Esophagus squamous epithelium (tissue), 5 donors: ENCODE measurements around the gene INKA2. TPM values are rescaled to one million over a fixed set of nuclear protein-coding genes. Genes with fewer than 3 reads are reported as not detected.

Experiments used
- DNase-seq: peaks from one replicate; lab custom pipeline; 2025; lab: John Stamatoyannopoulos, UW
- H3K27ac ChIP-seq, 4 donors: fragments of 200-600 bp; sonication (generic); one replicate each; pipeline ENCODE4 v1.5.1; 2016 to 2019; ENCODE audit warnings: mild to moderate bottlenecking in 1 of 4
- H3K27me3 ChIP-seq, 4 donors: fragments of 200-600 bp; sonication (generic); 1 replicate in 3 of 4; 2 replicates in 1 of 4; pipeline versions ENCODE4 v1.5.1 to v1.6.0; 2017 to 2021; ENCODE audit warnings: antibody characterized with exemption in 1 of 4
- H3K36me3 ChIP-seq, 3 donors: fragments of 200-600 bp; sonication (generic); one replicate each; pipeline ENCODE4 v1.5.1; 2016 to 2019
- H3K4me1 ChIP-seq, 3 donors: fragments of 200-600 bp; sonication (generic); one replicate each; pipeline ENCODE4 v1.5.1; 2017 to 2019
- H3K4me3 ChIP-seq, 4 donors: fragments of 200-600 bp; sonication (generic); 1 replicate in 3 of 4; 2 replicates in 1 of 4; pipeline ENCODE4 v1.5.1; 2016 to 2019; ENCODE audit warnings: mild to moderate bottlenecking in 2 of 4, moderate library complexity in 1 of 4
- H3K9me3 ChIP-seq, 3 donors: fragments of 200-600 bp; sonication (generic); one replicate each; pipeline ENCODE4 v1.5.1; 2016 to 2019
- CTCF ChIP-seq, 6 experiments: fragments of 450-650 bp in 4 of 6; fragments of 200-600 bp in 2 of 6; sonication (generic) in 2 of 6; IDR thresholded peaks; one replicate each; pipeline ENCODE4 v1.5.1; 2016 to 2019; ENCODE audit warnings: antibody characterized with exemption in 6 of 6, mild to moderate bottlenecking in 4 of 6, moderate library complexity in 4 of 6
- POLR2A ChIP-seq, 4 donors: fragments of 450-650 bp; IDR thresholded peaks; one replicate each; pipeline ENCODE4 v1.6.1; 2017; ENCODE audit warnings: antibody characterized with exemption in 4 of 4, mild to moderate bottlenecking in 4 of 4, moderate library complexity in 3 of 4
- WGBS, 2 donors: methylation state at CpG; one replicate each; pipeline ENCODE4 v1.1.5; 2018; 5-methylcytosine and 5-hydroxymethylcytosine counted together
- intact Hi-C: fragments of 100-400 bp; cut with DNase I; formaldehyde crosslinking; loops from one replicate; pipeline ENCODE4 v1.15.0; 2022
- total RNA-seq, 4 donors: library from RNA; depleted of rRNA; stranded (reverse); fragments of >200 nt; gene quantifications; one replicate each; pipeline ENCODE4 v1.1.0, GENCODE V29; 2016
- donor health status: DM: yes; HTN: yes; CAD: no.

INKA2 gene
- total RNA-seq, 4 donors from 2014 or later = 2.1 to 4.6 (median 3.9) TPM

- Histone ChIP-seq H3K27me3 (no peaks in the 10 kb centered on the region), H3K4me1 (peaks cover 0 to 33% (median 6%) of the 10 kb centered on the region in 3 donors), H3K4me3 (peak overlapping the region; percentile 79 to 90 (median 84)), H3K27ac (peak overlapping the region; percentile 86 to 96 (median 92)), H3K36me3 (peaks cover 0 to 20% (median 0%) of the 10 kb centered on the region in 3 donors), H3K9me3 (no peaks in the 10 kb centered on the region)
- intact Hi-C loops = no loop called here
- peak; percentile 15 for DNase-seq
- 0 to 1% methylated on average over 12 of the region's 12 CpGs for WGBS, 2 donors
- TF ChIP-seq CTCF (IDR thresholded peaks at IDR 0.05) = no peak
- TF ChIP-seq POLR2A (IDR thresholded peaks at IDR 0.05) = no peak
These were observed 15.8 kb upstream of the INKA2 start for GRCh38 chr1:111754984-111755330.

- no peak for DNase-seq
- Histone ChIP-seq H3K9me3 (no peaks in the 10 kb centered on the region), H3K27me3 (no peaks in the 10 kb centered on the region), H3K4me3 (no peak overlapping the region), H3K36me3 (no peaks in the 10 kb centered on the region), H3K4me1 (peaks cover 0 to 19% (median 6%) of the 10 kb centered on the region in 3 donors), H3K27ac (no peak overlapping the region)
- intact Hi-C loops = no loop called here
- 46 to 50% methylated on average over 2 of the region's 2 CpGs for WGBS, 2 donors
- TF ChIP-seq POLR2A (IDR thresholded peaks at IDR 0.05) (no peak), CTCF (IDR thresholded peaks at IDR 0.05) (no peak)
These were observed 12.8 kb upstream of the INKA2 start for GRCh38 chr1:111751906-111752575.

GRCh38 chr1:111750856-111751255 is 11.7 kb upstream of the INKA2 start:
- peak overlapping the region in 3 of 4 donors; percentile 5 to 28 (median 13) for H3K27ac ChIP-seq

GRCh38 chr1:111749628-111750027 is 10.4 kb upstream of the INKA2 start:
- intact Hi-C loops = loop anchor here (5.0 to 10.0 kb wide), 2 partner anchors 37 to 245 kb away; partner anchors contain the start of genes ADORA3 and TMIGD3
- WGBS, 2 donors = 73 to 77% methylated on average over 3 of the region's 3 CpGs
- H3K36me3 ChIP-seq = no peaks in the 10 kb centered on the region
- H3K27ac ChIP-seq = no peak overlapping the region
- H3K4me1 ChIP-seq = peaks cover 0 to 17% (median 3%) of the 10 kb centered on the region in 3 donors
- H3K9me3 ChIP-seq = no peaks in the 10 kb centered on the region
- H3K4me3 ChIP-seq = no peak overlapping the region
- no peak for TF ChIP-seq CTCF (IDR thresholded peaks at IDR 0.05)
- TF ChIP-seq POLR2A (IDR thresholded peaks at IDR 0.05) = no peak
- H3K27me3 ChIP-seq = no peaks in the 10 kb centered on the region
- DNase-seq = no peak

More at GRCh38 chr1:111750856-111751255, 11.7 kb upstream of the INKA2 start:
- no peak overlapping the region for H3K4me3 ChIP-seq
- no peaks in the 10 kb centered on the region for H3K27me3 ChIP-seq
- intact Hi-C loops = no loop called here
- DNase-seq = no peak
- no peak for TF ChIP-seq POLR2A (IDR thresholded peaks at IDR 0.05)
- TF ChIP-seq CTCF (IDR thresholded peaks at IDR 0.05) = no peak
- WGBS, 2 donors = 75 to 86% methylated on average over 2 of the region's 2 CpGs
- H3K36me3 ChIP-seq = no peaks in the 10 kb centered on the region
- H3K4me1 ChIP-seq = peaks cover 0 to 21% (median 3%) of the 10 kb centered on the region in 3 donors
- H3K9me3 ChIP-seq = no peaks in the 10 kb centered on the region

GRCh38 chr1:111747947-111748346 is 8.8 kb upstream of the INKA2 start:
- no peaks in the 10 kb centered on the region for H3K27me3 ChIP-seq
- no peaks in the 10 kb centered on the region for H3K36me3 ChIP-seq
- intact Hi-C loops = loop anchor here (5.0 to 10.0 kb wide), 2 partner anchors 36 to 243 kb away; partner anchors contain the start of genes ADORA3 and TMIGD3
- H3K4me3 ChIP-seq = no peak overlapping the region
- H3K27ac ChIP-seq = no peak overlapping the region
- DNase-seq = no peak
- WGBS, 2 donors = 66 to 84% methylated on average over 3 to 4 of the region's 4 CpGs
- no peaks in the 10 kb centered on the region for H3K9me3 ChIP-seq
- no peak for TF ChIP-seq POLR2A (IDR thresholded peaks at IDR 0.05)
- no peak for TF ChIP-seq CTCF (IDR thresholded peaks at IDR 0.05)
- peaks cover 0 to 14% (median 0%) of the 10 kb centered on the region in 3 donors for H3K4me1 ChIP-seq
